K562 (cell line): ENCODE data around the gene FRMD1. TPM values are rescaled to one million over a fixed set of nuclear protein-coding genes. Genes with fewer than 3 reads are reported as not detected.

Experiments used
- DACH1 ChIP-seq: fragments of 450-650 bp; IDR thresholded peaks from 2 replicates; pipeline ENCODE4 v1.6.1; 2018; ENCODE audit not compliant: partially characterized antibody
- ELF4 ChIP-seq: fragments of 450-650 bp; formaldehyde crosslinking; IDR thresholded peaks from 2 replicates; pipeline ENCODE4 v1.4.0; 2022; ENCODE audit warnings: missing genetic modification characterization
- MECOM ChIP-seq: fragments of 250-450 bp; sonication (Bioruptor Pico); IDR thresholded peaks from 2 replicates; pipeline ENCODE4 v1.8.0; 2022; ENCODE audit warnings: inconsistent platforms
- MTA3 ChIP-seq: fragments of 450-650 bp; formaldehyde crosslinking; IDR thresholded peaks from 2 replicates; pipeline ENCODE4 v1.6.1; 2017; ENCODE audit warnings: mild to moderate bottlenecking, borderline replicate concordance
- NR2F6 ChIP-seq: fragments of 450-650 bp; formaldehyde crosslinking; IDR thresholded peaks from 2 replicates; pipeline ENCODE4 v1.4.0; 2020; ENCODE audit warnings: mild to moderate bottlenecking
- PRDM10 ChIP-seq: fragments of 450-650 bp; IDR thresholded peaks from 2 replicates; pipeline ENCODE4 v1.6.1; 2018; ENCODE audit not compliant: partially characterized antibody
- PREB ChIP-seq: sonication (generic); formaldehyde crosslinking; IDR thresholded peaks from 2 replicates; pipeline ENCODE4 v1.8.1; 2023; ENCODE audit warnings: mild to moderate bottlenecking, missing genetic modification reagents
- ZNF282 ChIP-seq: sonication (generic); formaldehyde crosslinking; IDR thresholded peaks from 2 replicates; pipeline ENCODE4 v1.8.1; 2023; ENCODE audit warnings: missing genetic modification reagents
- ZNF740 ChIP-seq, 3 experiments: fragments of 200-800 bp in 1 of 3; sonication (Bioruptor generic) in 1 of 3; sonication (generic) in 1 of 3; formaldehyde crosslinking in 1 of 3; IDR thresholded peaks; 2 replicates each; pipeline versions ENCODE4 v1.6.1 to v1.8.0; 2016 to 2022; ENCODE audit warnings: mild to moderate bottlenecking in 2 of 3, missing compliant biosample characterization in 2 of 3, missing genetic modification characterization in 2 of 3, missing genetic modification reagents in 1 of 3
- polyA plus RNA-seq, 8 experiments: library from polyadenylated mRNA; depleted of rRNA in 4 of 8; stranded (reverse) in 5 of 8; unstranded in 3 of 8; fragments of >200 nt; fragmentation: Nextera tagmentation in 2 of 8; fragmentation: Illumina TruSeq in 1 of 8; extraction: Ambion mirVana in 2 of 8; extraction: Trizol in 1 of 8; gene quantifications; 2 replicates each; pipeline versions ENCODE4 v1.2.1 to v1.2.3, GENCODE V29; 2011 to 2014; ENCODE audit warnings: inconsistent platforms in 1 of 8, missing spikeins in 1 of 8
- total RNA-seq, 7 experiments: library from RNA; depleted of rRNA in 6 of 7; stranded (reverse); fragments of >200 nt in 6 of 7; fragmentation: Illumina TruSeq in 2 of 7; extraction: Trizol in 2 of 7; gene quantifications; 2 replicates each; pipeline versions ENCODE4 v1.2.1 to v1.2.3, GENCODE V29; 2011 to 2021; ENCODE audit warnings: low replicate concordance in 1 of 7

The FRMD1 gene
- total and polyA plus RNA-seq, 9 of the 15 experiments (the other 6 are each of a cell fraction or from before 2014, with no cell fraction given) = 0.01 to 0.04 (median 0.01) TPM; not detected in 6

GRCh38 chr6:168109171-168109570, 30.2 kb upstream of the FRMD1 start (continued):
- no peak for TF ChIP-seq ZNF740 (CRISPR knock-in tag; IDR thresholded peaks at IDR 0.05)
- TF ChIP-seq ZNF740 (tag; IDR thresholded peaks at IDR 0.05) = no peak
- no peak for TF ChIP-seq MECOM (CRISPR knock-in tag)
- no peak for TF ChIP-seq PRDM10
- no peak for TF ChIP-seq NR2F6
- TF ChIP-seq MTA3 = no peak
- TF ChIP-seq PREB (CRISPR knock-in tag) = no peak
- no peak for TF ChIP-seq ELF4
- TF ChIP-seq DACH1 = no peak
- TF ChIP-seq ZNF282 (CRISPR knock-in tag) = no peak
